Pons (tissue), 1 donor: ENCODE data around the gene MAOA.
"Not testable (repeated sequence)": the region's sequence is repeated elsewhere in the genome, so short reads cannot be mapped to it uniquely, and the experiment has no call there.

ENCODE experiments used
- DNase-seq: peaks from one replicate; pipeline ENCODE4 v3.0.0-alpha.2; 2016; ENCODE audit warnings: low spot score

The MAOA gene

GRCh38 chrX:43663173-43663572, 7.1 kb downstream of the MAOA start:
- no peak for DNase-seq

DNA sequence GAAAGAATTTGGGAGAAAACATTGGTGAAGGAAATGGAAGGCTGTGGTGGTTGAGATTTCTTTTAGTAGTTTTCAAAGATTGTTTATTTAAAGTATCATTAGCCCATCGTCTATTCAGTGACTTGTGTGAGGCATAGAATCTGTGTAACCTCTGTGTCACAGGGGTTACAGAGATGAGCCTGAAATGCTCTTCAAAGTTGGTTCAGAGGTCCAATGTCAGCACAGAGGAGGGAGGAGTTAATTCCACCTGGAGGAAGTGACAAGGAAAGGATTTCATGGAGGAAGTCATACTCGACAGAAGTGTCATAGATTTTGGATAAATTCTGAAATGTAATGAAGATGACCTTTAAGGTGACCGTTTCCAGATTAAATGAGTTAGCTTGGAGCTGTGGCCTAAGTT, 8.2 kb downstream of the MAOA start:
- DNase-seq = no peak

DNA sequence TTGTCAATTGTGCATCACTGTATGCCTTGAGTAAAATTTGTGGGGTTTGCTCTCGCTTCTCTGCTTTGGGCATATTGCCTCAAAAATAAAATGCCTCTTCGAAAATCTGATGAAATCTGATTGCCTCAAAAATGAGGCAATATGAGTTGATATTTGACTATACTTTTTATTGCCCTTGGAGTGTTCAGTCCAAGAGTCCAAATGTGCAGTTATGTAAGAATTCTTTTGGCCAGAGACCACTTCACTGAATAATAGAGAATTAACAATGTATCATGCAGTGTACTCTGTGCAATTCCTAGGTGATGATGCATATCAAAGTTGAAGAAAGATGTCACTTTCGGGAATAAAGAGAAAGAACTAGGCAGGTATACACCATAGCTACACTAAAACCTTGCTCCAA, 8.6 kb downstream of the MAOA start:
- DNase-seq = no peak

DNA sequence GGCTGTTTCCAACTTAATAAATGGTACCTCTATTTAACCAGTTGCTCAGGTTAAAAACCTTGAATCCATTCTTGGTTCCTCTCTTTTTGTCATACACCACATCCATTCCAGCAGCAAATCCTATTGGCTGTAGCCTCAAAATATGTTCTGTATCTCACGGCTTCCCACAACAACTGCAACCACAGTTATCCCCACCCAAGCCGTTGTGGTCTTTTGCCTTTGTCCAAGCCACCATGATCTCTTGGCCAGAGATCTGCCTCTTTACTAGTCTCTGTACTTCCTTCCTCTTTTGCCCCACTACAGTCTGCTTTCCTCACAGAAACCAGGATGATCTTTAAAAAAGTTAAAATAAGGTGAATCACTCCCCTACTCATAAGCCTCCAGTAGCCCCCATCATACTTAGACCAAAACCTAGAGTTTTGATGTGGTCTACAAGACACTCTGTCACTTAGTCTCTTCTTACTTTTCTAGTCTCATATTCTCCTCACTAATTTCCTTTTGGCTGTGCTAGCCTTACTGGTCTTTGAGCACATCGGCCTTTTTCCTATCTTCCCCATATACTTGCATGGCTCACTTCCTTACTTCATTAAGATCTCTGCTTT, 10.3 kb downstream of the MAOA start:
- DNase-seq = no peak

DNA sequence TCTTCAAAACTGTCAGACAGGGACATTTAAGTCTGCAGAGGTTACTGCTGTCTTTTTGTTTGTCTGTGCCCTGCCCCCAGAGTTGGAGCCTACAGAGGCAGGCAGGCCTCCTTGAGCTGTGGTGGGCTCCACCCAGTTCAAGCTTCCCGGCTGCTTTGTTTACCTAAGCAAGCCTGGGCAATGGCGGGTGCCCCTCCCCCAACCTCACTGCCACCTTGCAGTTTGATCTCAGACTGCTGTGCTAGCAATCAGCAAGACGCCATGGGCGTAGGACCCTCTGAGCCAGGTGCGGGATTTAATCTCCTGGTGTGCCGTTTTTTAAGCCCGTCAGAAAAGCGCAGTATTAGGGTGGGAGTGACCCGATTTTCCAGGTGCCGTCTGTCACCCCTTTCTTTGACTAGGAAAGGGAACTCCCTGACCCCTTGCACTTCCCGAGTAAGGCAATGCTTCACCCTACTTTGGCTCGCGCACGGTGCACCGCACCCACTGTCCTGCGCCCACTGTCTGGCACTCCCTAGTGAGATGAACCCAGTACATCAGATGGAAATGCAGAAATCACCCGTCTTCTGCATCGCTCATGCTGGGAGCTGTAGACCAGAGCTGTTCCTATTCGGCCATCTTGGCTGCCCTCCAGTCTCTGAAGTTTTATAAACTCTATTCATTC, 20.0 kb downstream of the MAOA start:
- DNase-seq = not testable (repeated sequence)

GRCh38 chrX:43676971-43677572, 21.0 kb downstream of the MAOA start:
- no peak for DNase-seq

DNA sequence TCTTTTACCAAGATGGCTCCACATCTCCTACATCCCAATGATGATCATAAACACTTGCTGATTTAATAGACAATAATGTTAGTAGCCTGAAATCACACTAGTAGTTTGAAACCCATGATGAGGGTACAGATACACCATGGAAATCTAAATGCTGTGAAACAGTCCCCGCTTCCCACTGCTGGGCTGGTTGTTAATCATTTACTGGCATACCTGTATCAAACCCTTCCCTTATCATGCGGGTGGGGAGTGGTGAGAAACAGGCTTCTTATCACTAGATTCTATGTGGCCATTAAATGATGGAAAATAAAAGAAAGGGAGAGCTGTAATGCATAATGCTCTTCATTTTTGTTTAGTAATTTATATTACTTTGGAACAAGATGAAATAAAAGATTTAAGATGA, 21.9 kb downstream of the MAOA start:
- no peak for DNase-seq

GRCh38 chrX:43679058-43679457, 23.0 kb downstream of the MAOA start:
- DNase-seq = no peak

DNA sequence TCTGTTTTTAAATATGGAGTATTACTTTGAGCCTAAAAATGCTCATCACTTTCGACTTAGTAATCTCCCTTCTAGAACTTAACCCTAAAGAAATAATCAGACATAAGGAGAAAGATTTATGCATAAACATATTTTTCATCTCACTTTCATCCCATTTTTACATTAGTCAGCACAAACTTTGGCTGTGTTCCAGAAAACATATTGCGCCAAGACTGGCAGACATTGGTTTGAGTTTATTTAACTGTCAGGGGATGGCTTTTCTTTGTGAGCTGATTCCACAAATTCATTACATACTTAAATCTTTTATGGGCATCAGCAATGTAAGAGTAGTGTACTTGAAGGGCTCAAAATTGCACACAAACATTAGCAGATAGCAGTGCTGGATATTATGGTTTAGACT, 23.7 kb downstream of the MAOA start:
- no peak for DNase-seq

DNA sequence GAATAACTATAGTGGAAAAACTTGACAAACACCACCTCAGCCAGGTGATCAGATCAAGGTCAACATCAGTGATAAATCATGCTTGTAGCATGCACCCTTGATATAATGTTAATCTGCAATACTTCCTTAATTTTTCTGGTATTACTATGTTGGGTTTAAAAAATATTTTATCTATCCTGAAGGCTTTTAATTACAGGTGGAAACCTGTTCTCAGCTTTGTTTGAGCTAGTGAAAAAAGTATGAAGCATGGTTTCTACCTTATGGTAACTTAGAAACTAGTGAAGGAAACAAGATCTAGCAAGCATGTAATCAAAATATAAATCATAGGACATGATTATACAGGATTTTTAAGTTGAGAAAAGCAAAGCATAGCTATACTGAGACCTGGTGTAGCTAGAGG, 26.6 kb downstream of the MAOA start:
- no peak for DNase-seq

DNA sequence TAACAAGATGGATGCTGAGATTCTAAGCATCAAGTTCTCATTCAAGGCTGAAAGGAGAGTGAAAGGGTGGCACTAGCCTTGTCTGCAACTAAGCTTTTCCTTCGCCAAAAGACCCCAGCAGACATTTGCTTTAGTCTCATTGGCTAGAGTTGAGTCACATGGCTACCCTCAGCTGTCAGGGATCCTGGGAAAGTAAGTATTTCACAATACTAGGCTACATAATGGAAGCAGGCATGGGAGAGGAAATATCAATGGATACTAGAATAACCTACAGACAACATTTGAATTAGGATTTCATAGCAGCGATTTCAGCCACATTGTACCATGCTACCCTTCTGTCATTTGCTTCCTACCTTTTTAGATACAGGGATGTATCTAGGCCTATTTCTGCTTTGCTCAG, 29.1 kb downstream of the MAOA start:
- no peak for DNase-seq

GRCh38 chrX:43688586-43688985, 32.5 kb downstream of the MAOA start:
- no peak for DNase-seq

DNA sequence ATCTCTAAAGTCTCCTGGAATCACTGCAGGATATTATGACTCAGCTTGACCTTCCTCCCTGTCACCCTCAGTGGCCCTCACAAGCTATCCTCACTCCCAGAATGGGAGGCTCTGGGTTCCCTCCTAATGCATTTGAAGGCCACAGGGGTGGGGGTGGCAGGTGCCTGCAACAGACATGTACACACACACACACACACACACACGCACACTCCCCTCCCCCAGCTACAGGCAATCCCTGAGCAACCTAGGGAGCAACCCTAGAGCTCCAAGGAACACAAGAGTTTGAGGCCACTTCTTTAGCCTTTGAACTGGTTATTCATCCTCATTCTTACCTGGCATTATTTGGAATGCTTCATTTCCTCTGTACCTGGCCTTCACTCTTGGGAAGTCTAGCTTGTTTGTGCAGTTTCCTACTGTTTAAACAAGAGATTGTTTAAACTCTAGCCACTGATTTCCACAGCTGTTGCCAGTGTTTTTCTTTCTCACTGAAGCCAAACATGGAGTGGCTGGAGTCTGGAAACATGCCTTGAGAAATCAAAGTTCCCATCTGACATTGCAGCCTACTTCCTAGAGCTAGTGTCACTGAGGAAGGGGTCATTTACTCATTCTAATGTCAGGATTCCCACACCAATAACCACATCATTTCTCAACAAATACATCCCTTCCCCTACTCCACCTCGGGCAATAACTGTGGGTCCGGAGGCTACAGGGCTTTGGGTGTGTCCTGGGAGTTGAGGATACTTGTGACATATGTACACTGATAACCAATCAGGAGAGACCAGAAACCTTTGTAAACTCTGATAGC, 37.7 kb downstream of the MAOA start:
- DNase-seq = no peak

DNA sequence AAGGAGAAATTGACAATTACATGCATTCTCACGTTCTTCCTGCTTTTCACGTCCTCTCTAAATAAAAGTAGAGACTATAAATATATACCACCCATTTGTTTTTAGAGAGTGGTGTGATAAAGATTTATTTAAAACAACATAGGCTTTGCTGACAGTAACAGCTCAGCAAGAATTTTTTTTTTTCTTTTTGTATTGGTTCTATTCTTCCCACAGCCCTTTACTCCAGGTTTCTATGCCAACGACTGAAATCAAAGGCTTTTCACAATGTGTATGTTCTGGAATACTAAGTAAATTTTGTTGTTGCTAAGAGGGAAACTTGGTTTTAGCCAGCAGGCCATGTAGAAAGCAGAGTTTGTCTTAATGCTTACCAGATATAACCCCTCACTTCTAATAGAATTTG, 43.4 kb downstream of the MAOA start:
- DNase-seq = no peak

DNA sequence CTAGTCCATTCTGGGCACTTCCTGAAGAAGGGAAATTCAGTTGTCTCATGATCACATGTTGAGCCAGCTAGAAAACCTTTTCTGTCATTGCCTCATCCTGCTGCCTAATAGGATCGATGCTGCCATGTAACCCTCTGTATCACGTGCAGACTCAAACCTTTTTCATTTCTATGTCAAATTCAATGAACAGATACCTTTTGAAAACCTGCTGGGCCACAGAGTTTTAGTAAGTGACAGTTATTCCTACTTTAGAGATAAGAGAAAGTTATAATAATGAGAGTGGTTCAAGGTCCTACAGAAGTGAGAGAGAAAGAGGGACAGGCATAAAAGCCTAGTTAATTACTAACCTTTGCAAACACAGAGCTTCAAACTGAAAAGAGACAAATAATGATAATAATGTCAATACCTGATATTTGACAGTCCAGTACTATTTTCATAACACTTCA, 46.0 kb downstream of the MAOA start:
- no peak for DNase-seq

DNA sequence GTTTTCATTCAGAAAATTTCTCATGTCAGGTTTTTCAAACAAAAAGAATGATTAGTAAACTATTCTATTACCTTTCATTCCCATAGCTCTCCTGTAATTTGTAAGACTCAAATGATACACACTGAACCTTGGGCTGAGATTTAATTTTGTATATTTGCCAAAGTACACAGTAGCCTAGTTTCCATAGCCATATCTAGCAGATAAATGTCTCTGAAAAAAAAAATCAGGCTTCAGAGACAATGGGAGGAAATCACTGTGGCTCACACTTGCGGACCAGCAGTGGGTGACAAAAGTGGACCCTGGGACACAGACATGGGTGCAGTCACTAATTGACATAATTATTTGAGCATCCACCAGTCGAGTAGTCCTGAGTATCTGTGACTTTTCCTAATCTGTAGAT, 46.6 kb downstream of the MAOA start:
- DNase-seq = no peak

DNA sequence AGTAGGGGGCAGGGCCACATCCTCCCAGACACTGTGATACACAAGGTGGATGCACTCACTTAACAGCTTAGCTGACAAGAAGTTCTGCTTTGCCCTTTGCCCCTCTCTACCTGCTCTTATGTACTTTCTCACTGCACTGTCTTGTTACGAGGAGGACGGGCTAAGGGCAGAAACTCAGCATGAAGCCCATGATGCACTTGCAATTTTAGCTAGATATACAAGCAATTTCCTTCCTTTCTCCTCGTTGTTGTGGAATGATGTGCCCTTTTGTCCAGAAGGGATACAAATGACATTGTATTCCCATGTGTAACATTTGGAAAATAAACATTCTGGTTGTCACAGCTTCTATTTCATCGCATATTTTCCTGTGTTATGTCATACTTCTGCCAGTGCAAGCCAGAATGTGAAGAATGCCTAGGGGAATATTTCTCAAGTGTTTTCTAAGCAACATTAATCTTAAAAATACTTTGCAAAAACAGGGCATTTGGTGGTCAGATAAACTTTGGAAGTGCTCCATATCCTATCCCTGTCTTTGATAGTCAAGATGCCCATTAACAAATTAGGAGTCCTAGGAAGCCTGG, 47.2 kb downstream of the MAOA start:
- no peak for DNase-seq

DNA sequence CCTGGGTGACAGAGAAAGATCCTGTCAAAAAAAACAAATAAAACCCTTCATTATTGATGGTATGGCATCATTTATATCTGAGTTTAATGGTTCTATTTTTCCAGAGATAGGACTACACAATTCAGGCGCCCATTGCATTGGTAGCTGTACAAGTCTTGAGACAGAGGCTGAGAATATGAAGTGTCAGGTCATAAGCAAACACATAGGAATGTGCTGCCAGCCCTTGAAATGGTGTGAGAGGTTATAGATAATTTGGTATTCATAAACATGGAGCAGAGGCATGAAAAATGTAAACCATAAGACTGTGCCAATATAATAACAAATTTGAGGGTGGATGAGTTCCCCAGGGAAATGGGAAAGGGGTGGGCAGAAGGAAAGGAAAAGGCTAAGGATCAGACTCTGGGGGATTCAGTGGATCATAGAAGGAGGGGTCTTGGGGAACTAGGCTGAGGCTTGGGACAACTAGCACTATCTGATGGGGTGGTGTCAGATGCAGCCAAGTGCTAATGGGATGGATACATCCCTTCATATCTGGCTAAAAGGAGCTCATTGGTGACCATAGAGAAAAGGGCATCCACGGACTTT, 50.8 kb downstream of the MAOA start:
- DNase-seq = no peak

- no peak for DNase-seq
Measured at GRCh38 chrX:43707812-43708548, 51.9 kb downstream of the MAOA start.

GRCh38 chrX:43716144-43716543, 60.0 kb downstream of the MAOA start:
- DNase-seq = no peak

- DNase-seq = no peak
Measured at GRCh38 chrX:43716696-43717095, 60.6 kb downstream of the MAOA start.
